Mesenchymal stem cell (in vitro differentiated cells and primary cell): ENCODE measurements around the gene SMYD4.
"Not testable (repeated sequence)": the region's sequence is repeated elsewhere in the genome, so short reads cannot be mapped to it uniquely, and the experiment has no call there.

Source experiments
- DNase-seq: peaks from one replicate; pipeline ENCODE4 v3.0.0-alpha.2; 2013
- H2AFZ ChIP-seq: one replicate; pipeline ENCODE4 v1.6.1; 2013; ENCODE audit warnings: low read depth, mild to moderate bottlenecking, control low read depth, inconsistent platforms, low read length, moderate library complexity
- H2AK5ac ChIP-seq: 2 replicates; pipeline ENCODE4 v1.6.1; 2013; ENCODE audit warnings: low read length, moderate library complexity, mild to moderate bottlenecking, inconsistent platforms; ENCODE audit not compliant: severe bottlenecking
- H2BK120ac ChIP-seq: one replicate; pipeline ENCODE4 v1.6.1; 2013; ENCODE audit warnings: low read depth, mild to moderate bottlenecking, inconsistent platforms, low read length, moderate library complexity
- H2BK12ac ChIP-seq, 2 experiments: one replicate each; pipeline ENCODE4 v1.6.1; 2013; ENCODE audit warnings: inconsistent platforms in 2 of 2, low read length in 2 of 2, mild to moderate bottlenecking in 2 of 2, moderate library complexity in 2 of 2, control low read depth in 1 of 2
- H2BK15ac ChIP-seq: one replicate; pipeline ENCODE4 v1.6.1; 2013; ENCODE audit warnings: mild to moderate bottlenecking, low read depth, inconsistent platforms; ENCODE audit not compliant: poor library complexity, severe bottlenecking
- H2BK5ac ChIP-seq: 2 replicates; pipeline ENCODE4 v1.6.1; 2013; ENCODE audit warnings: low read depth, mild to moderate bottlenecking, low read length, control low read depth, inconsistent platforms; ENCODE audit not compliant: poor library complexity, severe bottlenecking
- H3K14ac ChIP-seq, 2 experiments: one replicate each; pipeline ENCODE4 v1.6.1; 2013; ENCODE audit warnings: inconsistent platforms in 2 of 2, low read length in 2 of 2, control low read depth in 1 of 2, mild to moderate bottlenecking in 1 of 2, moderate library complexity in 1 of 2
- H3K18ac ChIP-seq, 2 experiments: one replicate each; pipeline ENCODE4 v1.6.1; 2013; ENCODE audit warnings: inconsistent platforms in 2 of 2, low read length in 2 of 2, control low read depth in 1 of 2, low read depth in 1 of 2, mild to moderate bottlenecking in 1 of 2
- H3K23ac ChIP-seq, 2 experiments: one replicate each; pipeline ENCODE4 v1.6.1; 2013; ENCODE audit warnings: inconsistent platforms in 2 of 2, low read length in 2 of 2, mild to moderate bottlenecking in 2 of 2, moderate library complexity in 2 of 2, control low read depth in 1 of 2
- H3K27ac ChIP-seq: 2 replicates; pipeline ENCODE4 v1.5.1; 2013; ENCODE audit warnings: mild to moderate bottlenecking, moderate library complexity, low read length, control low read depth, inconsistent platforms; ENCODE audit not compliant: poor library complexity, severe bottlenecking
- H3K27me3 ChIP-seq, 2 experiments: 2 replicates each; pipeline versions ENCODE4 v1.6.1 to v1.7.0; 2013; ENCODE audit warnings: low read length in 2 of 2, mild to moderate bottlenecking in 2 of 2, moderate library complexity in 2 of 2, control low read depth in 1 of 2, inconsistent platforms in 1 of 2; ENCODE audit not compliant: control insufficient read depth in 1 of 2, insufficient read depth in 1 of 2
- H3K36me3 ChIP-seq, 2 experiments: 2 replicates each; pipeline versions ENCODE4 v1.6.1 to v1.7.0; 2013; ENCODE audit warnings: low read length in 2 of 2, control low read depth in 1 of 2, inconsistent platforms in 1 of 2, low read depth in 1 of 2, mild to moderate bottlenecking in 1 of 2; ENCODE audit not compliant: insufficient read depth in 2 of 2, control insufficient read depth in 1 of 2
- H3K4ac ChIP-seq, 2 experiments: one replicate each; pipeline ENCODE4 v1.6.1; 2013; ENCODE audit warnings: inconsistent platforms in 2 of 2, low read length in 2 of 2, mild to moderate bottlenecking in 2 of 2, moderate library complexity in 2 of 2, control low read depth in 1 of 2, low read depth in 1 of 2
- H3K4me1 ChIP-seq: 2 replicates; pipeline ENCODE4 v1.6.1; 2013; ENCODE audit warnings: low read depth, low read length, control low read depth; ENCODE audit not compliant: control insufficient read depth, insufficient read depth
- H3K4me2 ChIP-seq: 2 replicates; pipeline ENCODE4 v1.6.1; 2013; ENCODE audit warnings: low read length, mild to moderate bottlenecking, inconsistent platforms; ENCODE audit not compliant: poor library complexity, severe bottlenecking
- H3K4me3 ChIP-seq, 2 experiments: 2 replicates each; pipeline versions ENCODE4 v1.5.1 to v1.7.0; 2013; ENCODE audit warnings: low read length in 2 of 2, mild to moderate bottlenecking in 2 of 2, control low read depth in 1 of 2, low read depth in 1 of 2; ENCODE audit not compliant: insufficient read depth in 1 of 2
- H3K79me1 ChIP-seq: replicated peaks from 2 replicates; pipeline ENCODE4 v1.6.1; 2013; ENCODE audit warnings: mild to moderate bottlenecking, control low read depth, low read length, inconsistent platforms; ENCODE audit not compliant: poor library complexity, severe bottlenecking
- H3K9ac ChIP-seq: 2 replicates; pipeline ENCODE4 v1.7.0; 2013; ENCODE audit warnings: mild to moderate bottlenecking, low read length, moderate library complexity
- H3K9me3 ChIP-seq: 2 replicates; pipeline ENCODE4 v1.7.0; 2013; ENCODE audit warnings: mild to moderate bottlenecking, low read length; ENCODE audit not compliant: control insufficient read depth
- H4K8ac ChIP-seq: one replicate; pipeline ENCODE4 v1.6.1; 2013; ENCODE audit warnings: inconsistent platforms, mild to moderate bottlenecking, low read length, moderate library complexity
- H4K91ac ChIP-seq: one replicate; pipeline ENCODE4 v1.6.1; 2013; ENCODE audit warnings: mild to moderate bottlenecking, low read length, inconsistent platforms
- WGBS: methylation state at CpG from one replicate; pipeline ENCODE4 v1.1.7; 2013; ENCODE audit warnings: mixed read lengths; 5-methylcytosine and 5-hydroxymethylcytosine counted together

The SMYD4 gene

DNA sequence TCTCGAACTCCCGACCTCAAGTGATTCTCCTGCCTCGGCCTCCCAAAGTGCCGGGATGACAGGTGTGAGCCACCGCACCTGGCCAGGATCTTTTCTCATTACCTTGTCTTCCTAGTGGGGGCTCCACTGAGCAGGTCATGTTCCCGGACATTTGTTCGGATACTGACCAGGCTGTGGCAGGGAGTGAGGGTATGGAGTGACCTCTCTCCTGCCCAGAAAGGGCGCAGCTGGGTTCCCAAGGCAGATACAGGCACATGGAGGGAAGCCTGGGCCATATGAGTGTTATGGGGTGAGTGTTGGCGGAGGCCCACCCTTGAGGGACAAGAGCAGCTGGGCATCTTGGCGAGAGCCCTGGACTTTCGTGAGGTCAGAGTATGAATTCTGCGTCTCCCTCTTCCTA is 62.3 kb downstream of the SMYD4 start:
- H3K14ac ChIP-seq: no peak overlapping the region
- H3K4me1 ChIP-seq: peaks cover 28% of the 10 kb centered on the region
- no peak overlapping the region for H3K9ac ChIP-seq
- no peak for DNase-seq
- H3K79me1 ChIP-seq: no peaks in the 10 kb centered on the region
- H3K4me2 ChIP-seq: no peak overlapping the region
- H2BK15ac ChIP-seq: peak overlapping the region; percentile 18
- 96% methylated on average over 12 of the region's 12 CpGs for WGBS
- no peak overlapping the region for H3K18ac ChIP-seq
- H3K4ac ChIP-seq: no peak overlapping the region
- H2BK12ac ChIP-seq: peak overlapping the region; percentile 23 to 68
- H2AFZ ChIP-seq: no peak overlapping the region
- H2BK5ac ChIP-seq: no peak overlapping the region
- no peak overlapping the region for H2BK120ac ChIP-seq
- H3K27ac ChIP-seq: no peak overlapping the region
- H3K23ac ChIP-seq: no peak overlapping the region
- no peak overlapping the region for H2AK5ac ChIP-seq
- H3K27me3 ChIP-seq: no peaks in the 10 kb centered on the region
- H3K36me3 ChIP-seq: peaks cover 7 to 44% of the 10 kb centered on the region in 2 experiments
- H4K91ac ChIP-seq: no peak overlapping the region
- no peak overlapping the region for H3K4me3 ChIP-seq
- H3K9me3 ChIP-seq: no peaks in the 10 kb centered on the region
- H4K8ac ChIP-seq: no peak overlapping the region

DNA sequence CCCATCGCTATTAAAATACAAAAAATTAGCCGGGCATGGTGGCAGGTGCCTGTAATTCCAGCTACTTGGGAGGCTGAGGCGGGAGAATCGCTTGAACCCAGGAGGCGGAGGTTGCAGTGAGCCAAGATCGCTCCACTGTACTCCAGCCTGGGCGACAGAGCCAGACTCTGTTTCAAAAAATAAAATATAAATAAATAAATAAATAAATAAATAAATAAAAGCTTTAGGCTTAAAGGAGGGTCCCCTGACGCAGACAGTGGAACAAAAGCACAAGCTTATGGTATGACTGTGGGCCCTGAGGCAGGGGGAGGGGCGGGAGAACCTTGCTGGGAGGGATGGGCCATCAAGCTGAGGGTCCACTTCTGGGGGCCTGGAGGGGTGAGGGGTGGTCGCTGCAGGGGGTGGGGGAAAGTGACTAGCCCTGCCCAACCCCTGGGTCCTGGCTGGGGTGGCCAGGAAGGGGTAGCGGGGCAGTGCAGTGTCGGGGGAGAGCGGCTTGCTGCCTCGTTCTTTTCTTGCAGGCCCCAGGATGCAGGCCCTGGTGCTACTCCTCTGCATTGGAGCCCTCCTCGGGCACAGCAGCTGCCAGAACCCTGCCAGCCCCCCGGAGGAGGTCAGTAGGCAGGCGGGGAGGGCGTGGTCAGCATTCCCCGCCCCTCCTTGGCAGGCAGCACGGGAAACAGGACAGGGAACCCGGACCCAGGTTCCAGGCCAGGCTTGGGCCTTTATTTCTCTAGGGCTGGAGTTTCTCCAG is 63.1 kb downstream of the SMYD4 start:
- H3K4me2 ChIP-seq: no peak overlapping the region
- no peaks in the 10 kb centered on the region for H3K9me3 ChIP-seq
- no peak overlapping the region for H2BK15ac ChIP-seq
- H3K18ac ChIP-seq: no peak overlapping the region
- no peak overlapping the region for H3K27ac ChIP-seq
- DNase-seq: no peak
- no peaks in the 10 kb centered on the region for H3K27me3 ChIP-seq
- H4K8ac ChIP-seq: peak overlapping the region; percentile 38
- no peak overlapping the region for H3K4me3 ChIP-seq
- H3K4ac ChIP-seq: peak overlapping the region in 1 of 2 experiments; percentile 51
- H3K4me1 ChIP-seq: peaks cover 33% of the 10 kb centered on the region
- H2BK12ac ChIP-seq: peak overlapping the region in 1 of 2 experiments; percentile 1
- no peak overlapping the region for H3K23ac ChIP-seq
- no peak overlapping the region for H2AK5ac ChIP-seq
- no peak overlapping the region for H2BK120ac ChIP-seq
- H2BK5ac ChIP-seq: no peak overlapping the region
- H4K91ac ChIP-seq: peak overlapping the region; percentile 65
- H3K79me1 ChIP-seq: no peaks in the 10 kb centered on the region
- peak overlapping the region; percentile 42 for H2AFZ ChIP-seq
- H3K36me3 ChIP-seq: peaks cover 5 to 38% of the 10 kb centered on the region in 2 experiments
- WGBS: 76% methylated on average over 19 of the region's 21 CpGs
- no peak overlapping the region for H3K14ac ChIP-seq
- peak overlapping the region; percentile 41 for H3K9ac ChIP-seq

DNA sequence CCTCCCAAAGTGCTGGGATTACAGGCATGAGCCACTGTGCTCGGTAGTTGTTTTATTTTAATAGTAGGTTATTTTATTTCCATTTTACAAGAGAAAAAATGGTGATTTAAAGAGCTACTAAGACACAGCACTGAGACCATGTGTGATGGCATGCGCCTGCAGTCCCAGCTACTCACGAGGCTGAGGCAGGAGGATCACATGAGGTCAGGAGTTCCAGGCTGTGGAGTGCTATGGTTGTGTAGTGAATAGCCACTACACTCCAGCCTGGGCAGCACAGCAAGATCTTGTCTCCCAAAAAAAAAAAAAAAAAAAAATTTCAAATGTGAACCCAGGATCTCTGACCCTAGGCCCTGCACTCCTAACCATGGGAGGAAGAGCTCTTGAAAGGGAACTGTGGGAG is 64.1 kb downstream of the SMYD4 start:
- H3K4me3 ChIP-seq: no peak overlapping the region
- H2BK15ac ChIP-seq: no peak overlapping the region
- H2AK5ac ChIP-seq: no peak overlapping the region
- H3K18ac ChIP-seq: peak overlapping the region in 1 of 2 experiments; percentile 52
- H3K4me2 ChIP-seq: no peak overlapping the region
- no peak for DNase-seq
- H3K27me3 ChIP-seq: no peaks in the 10 kb centered on the region
- H3K36me3 ChIP-seq: peaks cover 2 to 28% of the 10 kb centered on the region in 2 experiments
- peak overlapping the region in 1 of 2 experiments; percentile 46 for H2BK12ac ChIP-seq
- no peak overlapping the region for H2BK120ac ChIP-seq
- no peak overlapping the region for H2BK5ac ChIP-seq
- H3K9me3 ChIP-seq: no peaks in the 10 kb centered on the region
- no peak overlapping the region for H2AFZ ChIP-seq
- H3K9ac ChIP-seq: no peak overlapping the region
- H4K91ac ChIP-seq: no peak overlapping the region
- no peaks in the 10 kb centered on the region for H3K79me1 ChIP-seq
- peaks cover 30% of the 10 kb centered on the region for H3K4me1 ChIP-seq
- no peak overlapping the region for H4K8ac ChIP-seq
- no peak overlapping the region for H3K4ac ChIP-seq
- no peak overlapping the region for H3K27ac ChIP-seq
- 100% methylated on average over 2 of the region's 3 CpGs for whole genome bisulfite sequencing
- H3K23ac ChIP-seq: no peak overlapping the region
- H3K14ac ChIP-seq: no peak overlapping the region

GRCh38 chr17:1764705-1765104 is 65.0 kb downstream of the SMYD4 start:
- Histone ChIP-seq H3K36me3 (peaks cover 2 to 21% of the 10 kb centered on the region in 2 experiments), H4K8ac (peak overlapping the region; percentile 3), H3K9ac (peak overlapping the region; percentile 90), H3K4me3 (peak overlapping the region in 1 of 2 experiments; percentile 97), H2BK12ac (peak overlapping the region in 1 of 2 experiments; percentile 83), H3K4me1 (peaks cover 25% of the 10 kb centered on the region), H3K18ac (peak overlapping the region in 1 of 2 experiments; percentile 39)
- not testable (repeated sequence) for H4K91ac ChIP-seq, H3K4ac ChIP-seq, H3K27ac ChIP-seq, H3K14ac ChIP-seq, H3K27me3 ChIP-seq, H2BK15ac ChIP-seq, H3K9me3 ChIP-seq, H2AK5ac ChIP-seq, DNase-seq, H2BK120ac ChIP-seq, H2AFZ ChIP-seq, H3K79me1 ChIP-seq, H3K23ac ChIP-seq, H3K4me2 ChIP-seq, H2BK5ac ChIP-seq
- WGBS: 90% methylated on average over 5 of the region's 7 CpGs
